K562 (cell line): Measurements from ENCODE around the gene TIMM17B. TPM values are rescaled to one million over a fixed set of nuclear protein-coding genes. Genes with fewer than 3 reads are reported as not detected.

Experiments
- BRD9 ChIP-seq: fragments of 450-650 bp; IDR thresholded peaks from 2 replicates; pipeline ENCODE4 v1.6.1; 2018; ENCODE audit warnings: low read depth; ENCODE audit not compliant: partially characterized antibody
- FOXM1 ChIP-seq, 2 experiments: fragments of 450-650 bp in 1 of 2; sonication (generic) in 1 of 2; formaldehyde crosslinking in 1 of 2; IDR thresholded peaks; 2 replicates each; pipeline versions ENCODE4 v1.6.1 to v1.9.0; 2017 to 2022; ENCODE audit warnings: low read depth in 2 of 2, mild to moderate bottlenecking in 2 of 2, missing genetic modification reagents in 1 of 2, moderate library complexity in 1 of 2
- KDM5B ChIP-seq: fragments of 200-600 bp; sonication (generic); IDR thresholded peaks from 2 replicates; pipeline ENCODE4 v1.6.1; 2012; ENCODE audit warnings: low read depth, mild to moderate bottlenecking, moderate library complexity, low read length, control low read depth, inconsistent platforms; ENCODE audit not compliant: insufficient replicate concordance
- NFE2 ChIP-seq: IDR thresholded peaks from 2 replicates; pipeline ENCODE4 v1.6.1; 2014; ENCODE audit warnings: antibody characterized with exemption, low read depth
- RAD21 ChIP-seq, 2 experiments: fragments of 250-450 bp in 1 of 2; fragments of 450-650 bp in 1 of 2; sonication (Bioruptor Pico) in 1 of 2; formaldehyde crosslinking in 1 of 2; IDR thresholded peaks in 1 of 2; conservative IDR thresholded peaks in 1 of 2; 2 replicates each; pipeline versions ENCODE4 v1.4.0 to v1.8.0; 2020 to 2022; ENCODE audit warnings: mild to moderate bottlenecking in 2 of 2, moderate library complexity in 1 of 2
- REST ChIP-seq, 2 experiments: fragments of 450-650 bp; formaldehyde crosslinking in 1 of 2; IDR thresholded peaks; 2 replicates each; pipeline versions ENCODE4 v1.4.0 to v1.6.1; 2014 to 2020; ENCODE audit warnings: mild to moderate bottlenecking in 2 of 2, borderline replicate concordance in 1 of 2, low read depth in 1 of 2
- SMC3 ChIP-seq: conservative IDR thresholded peaks from 2 replicates; pipeline ENCODE4 v1.6.1; 2011; ENCODE audit warnings: low read depth, low read length, improper control_type of control experiment; ENCODE audit not compliant: insufficient read depth
- SOX6 ChIP-seq: fragments of 450-650 bp; IDR thresholded peaks from 2 replicates; pipeline ENCODE4 v1.6.1; 2014; ENCODE audit warnings: mild to moderate bottlenecking
- THRB ChIP-seq: fragments of 450-650 bp; formaldehyde crosslinking; conservative IDR thresholded peaks from 2 replicates; pipeline ENCODE4 v1.4.0; 2022; ENCODE audit warnings: mild to moderate bottlenecking, missing genetic modification characterization
- ZMIZ1 ChIP-seq, 2 experiments: fragments of 150-350 bp in 1 of 2; IDR thresholded peaks; 2 replicates each; pipeline ENCODE4 v1.6.1; 2012 to 2016; ENCODE audit warnings: low read depth in 2 of 2, low read length in 2 of 2, mild to moderate bottlenecking in 1 of 2, moderate library complexity in 1 of 2
- polyA plus RNA-seq, 8 experiments: library from polyadenylated mRNA; depleted of rRNA in 4 of 8; stranded (reverse) in 5 of 8; unstranded in 3 of 8; fragments of >200 nt; fragmentation: Nextera tagmentation in 2 of 8; fragmentation: Illumina TruSeq in 1 of 8; extraction: Ambion mirVana in 2 of 8; extraction: Trizol in 1 of 8; gene quantifications; 2 replicates each; pipeline versions ENCODE4 v1.2.1 to v1.2.3, GENCODE V29; 2011 to 2014; ENCODE audit warnings: inconsistent platforms in 1 of 8, missing spikeins in 1 of 8
- total RNA-seq, 7 experiments: library from RNA; depleted of rRNA in 6 of 7; stranded (reverse); fragments of >200 nt in 6 of 7; fragmentation: Illumina TruSeq in 2 of 7; extraction: Trizol in 2 of 7; gene quantifications; 2 replicates each; pipeline versions ENCODE4 v1.2.1 to v1.2.3, GENCODE V29; 2011 to 2021; ENCODE audit warnings: low replicate concordance in 1 of 7

The TIMM17B gene
- total and polyA plus RNA-seq, 9 of the 15 experiments (the other 6 are each of a cell fraction or from before 2014, with no cell fraction given) = 9.9 to 184 (median 115) TPM

- TF ChIP-seq REST (IDR thresholded peaks at IDR 0.05; ENCODE audit: borderline replicate concordance) (peak; percentile 77; the same call in 1 of the 2 replicates), REST (CRISPR knock-in tag; IDR thresholded peaks at IDR 0.05; ENCODE audit: low read depth) (no peak), SMC3 (peak; percentile 76), BRD9 (peak; percentile 33), ZMIZ1 (IDR thresholded peaks at IDR 0.05; ENCODE audit: low read depth in 2 of 2, low read length in 2 of 2) (no peak), FOXM1 (IDR thresholded peaks at IDR 0.05; ENCODE audit: low read depth) (peak; percentile 37; the same call in 1 of the 2 replicates), FOXM1 (CRISPR knock-in tag; IDR thresholded peaks at IDR 0.05; ENCODE audit: low read depth) (no peak), KDM5B (no peak), SOX6 (0 out of 2 replicates have a peak, but pooled peaks have one; percentile 12), THRB (CRISPR knock-in tag) (no peak), NFE2 (no peak), RAD21 (CRISPR knock-in tag; conservative IDR thresholded peaks at IDR 0.05 in 1 of 2, IDR thresholded peaks at IDR 0.05 in 1 of 2) (peak; percentile 72 to 76)
Measured at GRCh38 chrX:48945517-48946348, 48.2 kb upstream of the TIMM17B start (continued).
